OCI-LY1 (cell line): ENCODE data around the gene ACVR1.

Experiments
- H2AFZ ChIP-seq: fragments of 200-600 bp; sonication (generic), shearing (Covaris generic); 2 replicates; pipeline ENCODE4 v1.6.0; 2014; ENCODE audit warnings: antibody characterized with exemption, mild to moderate bottlenecking, low read length
- H3F3A ChIP-seq: fragments of 200-600 bp; sonication (generic), shearing (Covaris generic); 2 replicates; pipeline ENCODE4 v1.6.0; 2014; ENCODE audit warnings: mild to moderate bottlenecking, antibody characterized with exemption, low read length, moderate library complexity; ENCODE audit not compliant: insufficient read depth
- H3K27ac ChIP-seq: fragments of 200-600 bp; sonication (generic); 2 replicates; pipeline ENCODE4 v1.5.1; 2014; ENCODE audit warnings: low read length, mixed run types, mild to moderate bottlenecking, low read depth; ENCODE audit not compliant: poor library complexity, severe bottlenecking
- H3K27me3 ChIP-seq: fragments of 200-600 bp; sonication (generic); 2 replicates; pipeline ENCODE4 v1.6.0; 2014; ENCODE audit warnings: antibody characterized with exemption, mild to moderate bottlenecking, low read length, moderate library complexity; ENCODE audit not compliant: insufficient read depth
- H3K36me3 ChIP-seq: fragments of 200-600 bp; sonication (generic); 2 replicates; pipeline ENCODE4 v1.6.1; 2014; ENCODE audit warnings: mild to moderate bottlenecking, antibody characterized with exemption, low read length, moderate library complexity, mixed read lengths; ENCODE audit not compliant: insufficient read depth
- H3K4me1 ChIP-seq: fragments of 200-600 bp; sonication (generic); 2 replicates; pipeline ENCODE4 v1.5.1; 2014; ENCODE audit warnings: mild to moderate bottlenecking, low read length, moderate library complexity; ENCODE audit not compliant: insufficient read depth, severe bottlenecking
- H3K4me2 ChIP-seq: fragments of 200-600 bp; sonication (generic), shearing (Covaris generic); 2 replicates; pipeline ENCODE4 v1.6.1; 2014; ENCODE audit warnings: low read length
- H3K4me3 ChIP-seq: fragments of 200-600 bp; sonication (generic); 2 replicates; pipeline ENCODE4 v1.5.1; 2014; ENCODE audit warnings: low read length, low read depth, mild to moderate bottlenecking, mixed read lengths; ENCODE audit not compliant: poor library complexity, severe bottlenecking
- H3K79me2 ChIP-seq: fragments of 200-600 bp; shearing (Covaris generic); 2 replicates; pipeline ENCODE4 v1.6.1; 2016; ENCODE audit warnings: mixed run types, low read length, mixed read lengths; ENCODE audit not compliant: insufficient read depth
- H3K9ac ChIP-seq: fragments of 200-600 bp; sonication (generic), shearing (Covaris generic); 2 replicates; pipeline ENCODE4 v1.6.1; 2014; ENCODE audit warnings: mild to moderate bottlenecking, low read length, mixed read lengths
- H3K9me2 ChIP-seq: fragments of 200-600 bp; sonication (generic), shearing (Covaris generic); 2 replicates; pipeline ENCODE4 v1.6.1; 2014; ENCODE audit warnings: low read depth, mild to moderate bottlenecking, low read length, mixed read lengths
- H3K9me3 ChIP-seq: fragments of 200-600 bp; shearing (Covaris generic); 2 replicates; pipeline ENCODE4 v1.6.1; 2014; ENCODE audit warnings: low read length, mixed read lengths
- H4K20me1 ChIP-seq: fragments of 200-600 bp; sonication (generic), shearing (Covaris generic); 2 replicates; pipeline ENCODE4 v1.6.0; 2016; ENCODE audit warnings: mild to moderate bottlenecking, low read length; ENCODE audit not compliant: insufficient read depth
- EZH2 ChIP-seq: fragments of 200-600 bp; sonication (generic), shearing (Covaris generic); IDR thresholded peaks from 2 replicates; pipeline ENCODE4 v1.8.0; 2017; ENCODE audit warnings: borderline replicate concordance, mixed run types, mild to moderate bottlenecking, antibody characterized with exemption, low read length, moderate library complexity, mixed read lengths
- TF ChIP-seq, protein P1 (sequence below): fragments of 200-600 bp; sonication (generic), shearing (Covaris generic); IDR thresholded peaks from 2 replicates; pipeline ENCODE4 v1.5.1; 2017; ENCODE audit warnings: mild to moderate bottlenecking, antibody characterized with exemption, low read length, moderate library complexity, mixed read lengths

ACVR1 gene

DNA sequence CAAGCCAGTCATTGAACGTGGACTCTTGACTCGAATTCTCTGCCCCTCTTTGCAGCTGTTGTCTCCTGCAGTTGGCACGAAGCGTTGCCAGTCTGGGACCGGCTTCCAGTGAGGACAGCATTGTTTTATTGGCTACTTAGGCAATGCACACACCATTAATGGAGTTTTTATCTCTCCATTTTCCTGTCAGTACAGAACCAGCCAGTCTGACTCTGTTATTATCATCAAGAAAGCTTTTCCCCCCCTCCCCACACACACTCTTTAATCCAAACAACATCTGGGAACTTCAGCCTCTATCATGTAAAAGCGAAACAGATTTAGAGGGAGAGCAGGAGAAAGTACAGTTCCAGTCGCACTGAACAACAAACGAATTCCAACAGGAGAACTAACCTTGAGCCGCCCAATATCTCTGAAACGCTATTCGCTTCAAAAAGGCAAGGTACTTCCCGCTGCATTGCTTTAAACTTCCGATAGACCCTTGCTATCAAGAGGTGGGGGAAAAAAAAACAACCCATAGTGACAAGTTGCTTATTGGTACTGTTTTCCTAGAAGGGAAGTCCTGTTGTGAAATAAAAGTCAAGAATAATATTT is 38.2 kb downstream of the ACVR1 start:
- Histone ChIP-seq H3K4me2 (no peak overlapping the region), H3F3A (no peaks in the 10 kb centered on the region), H3K27me3 (peaks cover 4% of the 10 kb centered on the region; the same call in 1 of the 2 replicates), H4K20me1 (no peaks in the 10 kb centered on the region), H3K79me2 (no peaks in the 10 kb centered on the region), H2AFZ (no peak overlapping the region), H3K4me1 (no peaks in the 10 kb centered on the region), H3K9me2 (no peaks in the 10 kb centered on the region), H3K27ac (no peak overlapping the region), H3K9ac (no peak overlapping the region), H3K4me3 (no peak overlapping the region), H3K36me3 (no peaks in the 10 kb centered on the region), H3K9me3 (no peaks in the 10 kb centered on the region)
- TF ChIP-seq EZH2: no peak
- TF ChIP-seq, protein P1, sequence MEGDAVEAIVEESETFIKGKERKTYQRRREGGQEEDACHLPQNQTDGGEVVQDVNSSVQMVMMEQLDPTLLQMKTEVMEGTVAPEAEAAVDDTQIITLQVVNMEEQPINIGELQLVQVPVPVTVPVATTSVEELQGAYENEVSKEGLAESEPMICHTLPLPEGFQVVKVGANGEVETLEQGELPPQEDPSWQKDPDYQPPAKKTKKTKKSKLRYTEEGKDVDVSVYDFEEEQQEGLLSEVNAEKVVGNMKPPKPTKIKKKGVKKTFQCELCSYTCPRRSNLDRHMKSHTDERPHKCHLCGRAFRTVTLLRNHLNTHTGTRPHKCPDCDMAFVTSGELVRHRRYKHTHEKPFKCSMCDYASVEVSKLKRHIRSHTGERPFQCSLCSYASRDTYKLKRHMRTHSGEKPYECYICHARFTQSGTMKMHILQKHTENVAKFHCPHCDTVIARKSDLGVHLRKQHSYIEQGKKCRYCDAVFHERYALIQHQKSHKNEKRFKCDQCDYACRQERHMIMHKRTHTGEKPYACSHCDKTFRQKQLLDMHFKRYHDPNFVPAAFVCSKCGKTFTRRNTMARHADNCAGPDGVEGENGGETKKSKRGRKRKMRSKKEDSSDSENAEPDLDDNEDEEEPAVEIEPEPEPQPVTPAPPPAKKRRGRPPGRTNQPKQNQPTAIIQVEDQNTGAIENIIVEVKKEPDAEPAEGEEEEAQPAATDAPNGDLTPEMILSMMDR: no peak

DNA sequence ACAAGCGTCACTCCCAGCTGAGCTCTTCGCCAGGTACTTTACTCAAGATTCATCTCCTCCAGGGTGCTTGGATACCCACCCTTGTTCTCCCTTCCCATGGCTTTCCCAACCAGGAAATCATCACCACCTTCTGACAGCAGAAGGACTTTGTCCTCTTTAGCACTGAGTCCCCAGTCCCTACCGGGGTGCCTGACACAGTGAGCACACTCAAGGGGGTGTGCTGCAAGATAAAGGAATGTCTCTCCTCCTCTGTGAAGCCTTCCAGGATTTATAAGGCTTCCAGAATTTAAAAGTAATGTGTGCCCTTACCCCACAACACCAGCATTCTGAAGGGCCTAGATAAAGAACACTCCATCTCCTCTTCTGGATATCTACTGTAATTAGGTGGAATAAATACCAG is 39.6 kb downstream of the ACVR1 start:
- Histone ChIP-seq H3K9me2 (no peaks in the 10 kb centered on the region), H3F3A (no peaks in the 10 kb centered on the region), H3K4me3 (no peak overlapping the region), H3K4me1 (no peaks in the 10 kb centered on the region), H3K79me2 (no peaks in the 10 kb centered on the region), H3K27ac (no peak overlapping the region), H4K20me1 (no peaks in the 10 kb centered on the region), H3K9me3 (no peaks in the 10 kb centered on the region), H2AFZ (no peak overlapping the region), H3K4me2 (no peak overlapping the region), H3K9ac (no peak overlapping the region), H3K36me3 (no peaks in the 10 kb centered on the region), H3K27me3 (peaks cover 4% of the 10 kb centered on the region; the same call in 1 of the 2 replicates)
- no peak for TF ChIP-seq EZH2

DNA sequence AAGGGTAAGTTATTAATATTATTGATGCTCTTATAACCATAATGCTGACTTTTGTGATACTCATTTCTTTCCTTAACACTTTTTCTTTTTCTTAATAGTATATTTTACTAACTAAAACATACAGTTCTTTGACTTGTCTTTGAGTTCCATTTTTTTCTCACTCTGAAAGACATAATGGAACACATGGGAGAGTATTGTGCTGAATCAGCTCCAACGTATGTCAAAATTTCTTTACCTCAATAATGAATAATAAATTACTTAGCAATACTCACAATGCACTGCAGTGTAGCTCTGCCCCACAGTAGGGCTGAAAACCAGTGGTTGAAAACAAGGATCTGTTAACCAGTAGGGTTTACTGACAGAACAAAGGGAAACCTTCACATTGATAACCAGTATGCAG is 40.7 kb downstream of the ACVR1 start:
- Histone ChIP-seq H3K27ac (no peak overlapping the region), H3K36me3 (no peaks in the 10 kb centered on the region), H3K4me1 (no peaks in the 10 kb centered on the region), H3K4me3 (no peak overlapping the region), H3K9ac (no peak overlapping the region), H3K79me2 (no peaks in the 10 kb centered on the region), H3K9me3 (no peaks in the 10 kb centered on the region), H3K4me2 (no peak overlapping the region), H4K20me1 (no peaks in the 10 kb centered on the region), H3F3A (no peaks in the 10 kb centered on the region), H2AFZ (no peak overlapping the region), H3K27me3 (peaks cover 1% of the 10 kb centered on the region; the same call in 1 of the 2 replicates), H3K9me2 (no peaks in the 10 kb centered on the region)
- TF ChIP-seq, protein P1: no peak
- TF ChIP-seq EZH2: no peak

DNA sequence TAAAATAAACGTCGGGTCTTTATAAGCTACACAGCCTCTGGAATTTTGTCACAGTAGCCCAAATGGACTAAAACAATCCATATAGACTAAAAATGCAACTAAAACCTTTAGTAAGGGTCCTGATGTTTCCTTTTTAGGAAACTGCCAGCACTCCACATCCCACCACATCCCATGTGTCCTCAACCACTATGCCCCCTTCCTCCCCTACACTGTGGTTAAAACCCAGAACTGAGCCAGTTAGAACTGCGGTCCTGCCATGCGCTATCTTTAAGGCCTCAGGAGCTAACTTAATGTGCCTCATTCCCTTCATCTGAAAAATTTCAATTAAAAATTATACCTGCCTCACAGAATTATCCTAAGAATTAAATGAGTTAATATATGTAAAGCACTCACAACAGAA is 41.1 kb downstream of the ACVR1 start:
- Histone ChIP-seq H4K20me1 (no peaks in the 10 kb centered on the region), H3K9me2 (no peaks in the 10 kb centered on the region), H3K36me3 (no peaks in the 10 kb centered on the region), H3K27ac (no peak overlapping the region), H3K27me3 (no peaks in the 10 kb centered on the region), H3K4me2 (no peak overlapping the region), H3K9me3 (no peaks in the 10 kb centered on the region), H2AFZ (no peak overlapping the region), H3K4me1 (no peaks in the 10 kb centered on the region), H3F3A (no peaks in the 10 kb centered on the region), H3K4me3 (no peak overlapping the region), H3K9ac (no peak overlapping the region), H3K79me2 (no peaks in the 10 kb centered on the region)
- TF ChIP-seq EZH2: no peak
- TF ChIP-seq, protein P1: no peak
